HG03097 (cell line): Measurements from ENCODE around the gene ARPC1B.
"Not testable (repeated sequence)": the region's sequence is repeated elsewhere in the genome, so short reads cannot be mapped to it uniquely, and the experiment has no call there.

Experiments used
- ATAC-seq: cut with Tn5 transposase; IDR thresholded peaks from one replicate; pipeline ENCODE4 v1.9.1; 2021; ENCODE audit not compliant: unreplicated experiment, low FRiP score

The ARPC1B gene

GRCh38 chr7:99374111-99375064, at the start of gene ARPC1B:
Gene ARPC1B, plus strand, starts transcription at chr7:99374730. Its CDS starts 10,985 bp downstream, at chr7:99385715.
- peak; percentile 45 for ATAC-seq

- no peak for ATAC-seq
Measured at GRCh38 chr7:99325001-99325493, 49.5 kb upstream of the ARPC1B start.

GRCh38 chr7:99325592-99326407, 48.7 kb upstream of the ARPC1B start, which contains the start of gene ARPC1A:
Gene ARPC1A, plus strand, starts transcription at chr7:99325898. Its CDS starts 7,456 bp downstream, at chr7:99333354.
- ATAC-seq, result peak; percentile 88

- ATAC-seq, result no peak
Measured at GRCh38 chr7:99326408-99326782, 48.1 kb upstream of the ARPC1B start.

GRCh38 chr7:99330314-99330961, 44.1 kb upstream of the ARPC1B start:
- ATAC-seq, result not testable (repeated sequence)

GRCh38 chr7:99331002-99331401, 43.5 kb upstream of the ARPC1B start:
- no peak for ATAC-seq

GRCh38 chr7:99339595-99339994, 34.9 kb upstream of the ARPC1B start:
- no peak for ATAC-seq

GRCh38 chr7:99340659-99341058, 33.9 kb upstream of the ARPC1B start:
- no peak for ATAC-seq

GRCh38 chr7:99344061-99344647, 30.4 kb upstream of the ARPC1B start:
- ATAC-seq, result no peak

- not testable (repeated sequence) for ATAC-seq
Measured at GRCh38 chr7:99350641-99351040, 23.9 kb upstream of the ARPC1B start.

GRCh38 chr7:99352247-99352646, 22.3 kb upstream of the ARPC1B start:
- ATAC-seq, result no peak

- ATAC-seq, result no peak
Measured at GRCh38 chr7:99355098-99355497, 19.4 kb upstream of the ARPC1B start.

- no peak for ATAC-seq
Measured at GRCh38 chr7:99357701-99358490, 16.6 kb upstream of the ARPC1B start.

GRCh38 chr7:99358521-99358920, 16.0 kb upstream of the ARPC1B start:
- ATAC-seq, result not testable (repeated sequence)

GRCh38 chr7:99359465-99360154, 14.9 kb upstream of the ARPC1B start:
- no peak for ATAC-seq

- ATAC-seq, result no peak
Measured at GRCh38 chr7:99362801-99363200, 11.7 kb upstream of the ARPC1B start.

GRCh38 chr7:99363286-99363685, 11.2 kb upstream of the ARPC1B start:
- ATAC-seq, result no peak

GRCh38 chr7:99365318-99366141, 9.0 kb upstream of the ARPC1B start:
- ATAC-seq, result no peak
